Keratinocyte (primary cell): ENCODE measurements around the gene REV1. TPM values are rescaled to one million over a fixed set of nuclear protein-coding genes. Genes with fewer than 3 reads are reported as not detected.

Experiments used
- DNase-seq: peaks from one replicate; pipeline ENCODE4 v3.0.0-alpha.2; 2011; ENCODE audit warnings: low read depth, missing footprints, low spot score
- FAIRE-seq: peaks from 2 replicates; lab custom pipeline; 2011; peaks lifted over from hg19 to GRCh38; lab: Jason Lieb, UNC
- H2AFZ ChIP-seq: 2 replicates; pipeline ENCODE4 v1.6.0; 2012; ENCODE audit warnings: low read length, control low read depth, inconsistent platforms; ENCODE audit not compliant: control insufficient read depth
- H3K27ac ChIP-seq: 2 replicates; pipeline ENCODE4 v1.5.1; 2011; ENCODE audit warnings: low read length; ENCODE audit not compliant: control insufficient read depth, insufficient read depth
- H3K27me3 ChIP-seq: 3 replicates; pipeline ENCODE4 v1.6.0; 2011; ENCODE audit warnings: low read length; ENCODE audit not compliant: control insufficient read depth, insufficient read depth; ENCODE audit errors: extremely low read depth
- H3K36me3 ChIP-seq, 2 experiments: 2 replicates in 1 of 2; 3 replicates in 1 of 2; pipeline ENCODE4 v1.5.1; 2011; ENCODE audit warnings: low read length in 2 of 2, mild to moderate bottlenecking in 1 of 2; ENCODE audit not compliant: control insufficient read depth in 2 of 2, insufficient read depth in 2 of 2; ENCODE audit errors: extremely low read depth in 1 of 2
- H3K4me1 ChIP-seq: 3 replicates; pipeline ENCODE4 v1.5.1; 2011; ENCODE audit warnings: low read length; ENCODE audit not compliant: control insufficient read depth, insufficient read depth; ENCODE audit errors: extremely low read depth
- H3K4me2 ChIP-seq: 3 replicates; pipeline ENCODE4 v1.6.0; 2011; ENCODE audit warnings: low read depth, low read length; ENCODE audit not compliant: control insufficient read depth, insufficient read depth; ENCODE audit errors: extremely low read depth
- H3K4me3 ChIP-seq, 3 experiments: fragments of 200-600 bp in 1 of 3; sonication (generic) in 1 of 3; 2 replicates in 2 of 3; 3 replicates in 1 of 3; pipeline ENCODE4 v1.5.1; 2011 to 2016; ENCODE audit warnings: low read length in 3 of 3, mild to moderate bottlenecking in 3 of 3, control low read depth in 2 of 3, inconsistent platforms in 1 of 3, low read depth in 1 of 3, mixed read lengths in 1 of 3, mixed run types in 1 of 3, moderate library complexity in 1 of 3; ENCODE audit not compliant: control insufficient read depth in 2 of 3, insufficient read depth in 2 of 3; ENCODE audit errors: extremely low read depth in 1 of 3
- H3K79me2 ChIP-seq: 2 replicates; pipeline ENCODE4 v1.6.0; 2012; ENCODE audit warnings: low read length; ENCODE audit not compliant: control insufficient read depth, insufficient read depth
- H3K9ac ChIP-seq: 3 replicates; pipeline ENCODE4 v1.6.0; 2011; ENCODE audit warnings: low read length; ENCODE audit not compliant: control insufficient read depth, insufficient read depth; ENCODE audit errors: extremely low read depth
- H3K9me1 ChIP-seq: 3 replicates; pipeline ENCODE4 v1.6.0; 2011; ENCODE audit warnings: low read length; ENCODE audit not compliant: control insufficient read depth, insufficient read depth; ENCODE audit errors: extremely low read depth
- H3K9me3 ChIP-seq: 2 replicates; pipeline ENCODE4 v1.5.1; 2012; ENCODE audit warnings: low read depth, low read length; ENCODE audit not compliant: control insufficient read depth
- H4K20me1 ChIP-seq: 3 replicates; pipeline ENCODE4 v1.6.0; 2011; ENCODE audit warnings: low read length; ENCODE audit not compliant: control insufficient read depth, insufficient read depth; ENCODE audit errors: extremely low read depth
- CTCF ChIP-seq, 3 experiments: IDR thresholded peaks in 1 of 3; conservative IDR thresholded peaks in 1 of 3; optimal IDR thresholded peaks in 1 of 3; 2 replicates in 2 of 3; 3 replicates in 1 of 3; pipeline versions ENCODE3 to v1.5.1; 2011; ENCODE audit warnings: low read length in 3 of 3, mild to moderate bottlenecking in 3 of 3, moderate library complexity in 2 of 3, control low read depth in 1 of 3, inconsistent platforms in 1 of 3; ENCODE audit not compliant: insufficient read depth in 2 of 3; ENCODE audit errors: extremely low read depth in 1 of 3
- EZH2 ChIP-seq: IDR thresholded peaks from one replicate; pipeline ENCODE4 v1.6.1; 2012; ENCODE audit warnings: inconsistent platforms, mild to moderate bottlenecking, low read length, moderate library complexity
- dilution Hi-C: fragments of 300-500 bp; cut with MboI; formaldehyde crosslinking; loops from one replicate; pipeline ENCODE4 v1.7.0; 2020; ENCODE audit warnings: low sequenced_read_pairs; ENCODE audit not compliant: extremely low pct_ligation_motif_present
- polyA plus RNA-seq, 5 experiments: library from polyadenylated mRNA; depleted of rRNA in 3 of 5; stranded (reverse) in 3 of 5; stranded (forward) in 1 of 5; unstranded in 1 of 5; fragments of >200 nt; gene quantifications; 1 replicate in 1 of 5; 2 replicates in 3 of 5; 3 replicates in 1 of 5; pipeline versions ENCODE4 v1.2.1 to v1.2.3, GENCODE V29; 2011 to 2012; ENCODE audit warnings: missing spikeins in 2 of 5, low read depth in 1 of 5, low replicate concordance in 1 of 5

Gene REV1
- polyA plus RNA-seq, 1 donor (not counting 4 experiments of a cell fraction or from before 2014, with no cell fraction given), result 56.4 TPM

DNA sequence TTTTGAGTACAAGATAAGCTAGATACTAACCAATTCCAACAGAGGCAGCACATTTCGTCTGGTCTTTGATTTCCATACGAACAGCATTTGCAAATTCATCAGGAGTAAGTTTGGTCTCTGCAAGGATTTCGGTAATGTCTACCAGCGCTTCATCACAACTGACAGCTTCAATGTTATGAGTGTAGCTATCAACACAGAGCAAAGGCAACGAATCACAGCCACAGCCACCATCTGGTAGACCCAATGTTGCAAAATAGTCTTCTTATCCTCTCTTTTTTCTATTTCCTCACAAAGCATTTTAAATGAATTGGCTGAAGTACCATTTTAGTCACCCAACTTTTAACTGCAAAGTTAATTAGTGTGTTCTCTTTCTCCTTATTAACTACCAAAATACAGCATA lies 68.3 kb downstream of the REV1 start:
- Histone ChIP-seq H3K4me2 (no peak overlapping the region), H4K20me1 (no peaks in the 10 kb centered on the region), H3K27me3 (no peaks in the 10 kb centered on the region), H3K79me2 (peaks cover 10% of the 10 kb centered on the region), H3K9me1 (no peaks in the 10 kb centered on the region), H3K9ac (no peak overlapping the region), H2AFZ (no peak overlapping the region), H3K27ac (no peak overlapping the region), H3K36me3 (peaks cover 26 to 27% of the 10 kb centered on the region in 2 experiments), H3K4me3 (no peak overlapping the region), H3K4me1 (no peaks in the 10 kb centered on the region), H3K9me3 (no peaks in the 10 kb centered on the region)
- no peak for DNase-seq
- FAIRE-seq, result no peak
- dilution Hi-C loops, result no loop called here
- TF ChIP-seq EZH2 (no peak), CTCF (optimal IDR thresholded peaks at IDR 0.05 in 1 of 3, IDR thresholded peaks at IDR 0.05 in 1 of 3, conservative IDR thresholded peaks at IDR 0.05 in 1 of 3; ENCODE audit: extremely low read depth in 1 of 3, insufficient read depth in 2 of 3, low read length in 3 of 3) (no peak)

DNA sequence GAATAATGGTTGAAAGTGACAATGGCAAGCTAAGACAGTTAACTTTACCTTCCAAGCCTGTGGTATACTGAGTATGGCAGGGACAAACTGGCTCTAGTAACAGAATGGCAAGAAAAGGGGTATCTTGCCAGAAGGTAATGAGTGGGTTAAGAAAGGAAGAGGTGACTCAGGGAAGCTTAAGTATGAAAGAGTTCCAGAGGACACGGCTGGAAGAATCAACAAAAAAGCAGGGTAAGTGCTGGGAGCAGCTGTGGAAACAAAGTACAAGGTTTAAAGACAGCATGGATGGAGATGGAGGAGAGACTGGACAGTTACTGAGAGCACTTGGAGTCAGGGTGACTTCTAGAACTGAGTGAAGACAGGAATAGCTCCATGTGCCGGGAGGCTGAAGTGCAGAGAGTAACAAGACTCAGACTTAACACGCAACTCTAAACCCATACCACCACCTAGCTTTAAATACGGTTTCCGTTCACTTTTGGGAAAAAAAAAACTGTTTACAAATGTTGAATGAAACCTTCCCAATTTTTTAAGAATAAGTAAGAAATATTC lies 69.0 kb downstream of the REV1 start:
- Histone ChIP-seq H3K9me3 (no peaks in the 10 kb centered on the region), H3K27me3 (no peaks in the 10 kb centered on the region), H3K9ac (no peak overlapping the region), H3K79me2 (peaks cover 10% of the 10 kb centered on the region), H2AFZ (no peak overlapping the region), H3K9me1 (no peaks in the 10 kb centered on the region), H3K36me3 (peaks cover 27% of the 10 kb centered on the region in 2 experiments), H3K4me2 (no peak overlapping the region), H3K27ac (no peak overlapping the region), H3K4me1 (no peaks in the 10 kb centered on the region), H3K4me3 (no peak overlapping the region), H4K20me1 (no peaks in the 10 kb centered on the region)
- TF ChIP-seq EZH2 (no peak), CTCF (optimal IDR thresholded peaks at IDR 0.05 in 1 of 3, IDR thresholded peaks at IDR 0.05 in 1 of 3, conservative IDR thresholded peaks at IDR 0.05 in 1 of 3; ENCODE audit: extremely low read depth in 1 of 3, insufficient read depth in 2 of 3, low read length in 3 of 3) (no peak)
- no peak for DNase-seq
- peak; percentile 17 for FAIRE-seq
- dilution Hi-C loops, result no loop called here
